GM12878 (cell line): Measurements from ENCODE around the gene IRAK4. TPM values are rescaled to one million over a fixed set of nuclear protein-coding genes. Genes with fewer than 3 reads are reported as not detected.

ENCODE experiments used
- ATAC-seq: fragments of 200-7000 bp; cut with Tn5 transposase; 3 replicates; pipeline ENCODE4 v1.9.1; 2020; ENCODE audit warnings: mild to moderate bottlenecking, moderate library complexity
- BruUV-seq: library from RNA; stranded (reverse); fragments of 400-500 nt; replicated peaks from 2 replicates; lab custom pipeline; 2021; lab: Mats Ljungman, UMichigan
- CTCF ChIA-PET: fragments of 300-600 bp; sonication (Branson Sonifier 250); formaldehyde crosslinking; extraction: SDS; loops from one replicate; lab custom pipeline; 2021; ENCODE audit warnings: inconsistent platforms; lab: Yijun Ruan, JAX
- POLR2A ChIA-PET: fragments of 350-600 bp; formaldehyde crosslinking; extraction: SDS; loops from one replicate; lab custom pipeline; 2021; ENCODE audit warnings: inconsistent platforms; lab: Charles Lee
- RAD21 ChIA-PET: fragments of 300-600 bp; sonication (Branson Sonifier 250); formaldehyde crosslinking; loops from one replicate; lab custom pipeline; 2023; ENCODE audit warnings: antibody characterized with exemption; ENCODE audit not compliant: unreplicated experiment; lab: Charles Lee
- SMC1A ChIA-PET: fragments of 300-600 bp; sonication (Branson Sonifier 250); formaldehyde crosslinking; loops from one replicate; lab custom pipeline; 2023; ENCODE audit not compliant: unreplicated experiment, uncharacterized antibody; lab: Charles Lee
- DNase-seq: peaks from one replicate; pipeline ENCODE4 v3.0.0-alpha.2; 2011; ENCODE audit warnings: low read depth, low spot score
- FAIRE-seq: peaks from 3 replicates; lab custom pipeline; 2011; peaks lifted over from hg19 to GRCh38; lab: Jason Lieb, UNC
- H2AFZ ChIP-seq: 2 replicates; pipeline ENCODE4 v1.6.0; 2011; ENCODE audit warnings: low read depth, low read length, control low read depth; ENCODE audit not compliant: control insufficient read depth
- H3K27ac ChIP-seq: 2 replicates; pipeline ENCODE4 v1.5.1; 2011; ENCODE audit warnings: control low read depth; ENCODE audit not compliant: control insufficient read depth, insufficient read depth
- H3K27me3 ChIP-seq, 2 experiments: replicated peaks in 1 of 2; 2 replicates each; pipeline versions ENCODE4 v1.6.0 to v1.6.1; 2011; ENCODE audit warnings: low read length in 1 of 2; ENCODE audit not compliant: control insufficient read depth in 2 of 2, insufficient read depth in 2 of 2
- H3K36me3 ChIP-seq, 2 experiments: 2 replicates each; pipeline ENCODE4 v1.5.1; 2011; ENCODE audit warnings: low read length in 1 of 2; ENCODE audit not compliant: control insufficient read depth in 2 of 2, insufficient read depth in 2 of 2
- H3K4me1 ChIP-seq: 2 replicates; pipeline ENCODE4 v1.6.1; 2011; ENCODE audit warnings: mild to moderate bottlenecking, low read length, moderate library complexity, mixed read lengths; ENCODE audit not compliant: control insufficient read depth, insufficient read depth
- H3K4me2 ChIP-seq: 2 replicates; pipeline ENCODE4 v1.6.0; 2011; ENCODE audit warnings: control low read depth; ENCODE audit not compliant: control insufficient read depth, insufficient read depth
- H3K4me3 ChIP-seq: fragments of 200-600 bp; sonication (generic); 2 replicates; pipeline ENCODE4 v1.5.1; 2016
- H3K79me2 ChIP-seq: 2 replicates; pipeline ENCODE4 v1.6.0; 2011; ENCODE audit warnings: low read length; ENCODE audit not compliant: control insufficient read depth, insufficient read depth
- H3K9ac ChIP-seq: 2 replicates; pipeline ENCODE4 v1.8.0; 2011; ENCODE audit warnings: low read length, control low read depth, mixed read lengths; ENCODE audit not compliant: control insufficient read depth, insufficient read depth
- H3K9me3 ChIP-seq: replicated peaks from 3 replicates; pipeline ENCODE4 v1.5.1; 2011; ENCODE audit warnings: mild to moderate bottlenecking, low read length; ENCODE audit not compliant: control insufficient read depth, insufficient read depth
- H4K20me1 ChIP-seq: 2 replicates; pipeline ENCODE4 v1.6.0; 2011; ENCODE audit not compliant: control insufficient read depth, insufficient read depth
- CBFB ChIP-seq: IDR thresholded peaks from 2 replicates; pipeline ENCODE4 v1.6.1; 2016; ENCODE audit warnings: antibody characterized with exemption, low read depth
- CEBPB ChIP-seq, 2 experiments: fragments of 150-350 bp in 1 of 2; IDR thresholded peaks; 2 replicates each; pipeline ENCODE4 v1.6.1; 2012 to 2014; ENCODE audit warnings: low read depth in 2 of 2, low read length in 2 of 2, borderline replicate concordance in 1 of 2, inconsistent platforms in 1 of 2
- KAT2A ChIP-seq: conservative IDR thresholded peaks from 2 replicates; pipeline ENCODE4 v1.6.1; 2011; ENCODE audit warnings: low read depth, low read length; ENCODE audit not compliant: control insufficient read depth
- MYC ChIP-seq: IDR thresholded peaks from 2 replicates; pipeline ENCODE4 v1.6.1; 2011; ENCODE audit warnings: mild to moderate bottlenecking, low read length, moderate library complexity, inconsistent platforms; ENCODE audit not compliant: insufficient read depth, insufficient replicate concordance, insufficient read length, severe bottlenecking
- NBN ChIP-seq: fragments of 450-650 bp; IDR thresholded peaks from 2 replicates; pipeline ENCODE4 v1.6.1; 2016
- NFYB ChIP-seq: IDR thresholded peaks from 2 replicates; pipeline ENCODE4 v1.6.1; 2011; ENCODE audit warnings: low read depth, mild to moderate bottlenecking, low read length, improper control_type of control experiment, moderate library complexity; ENCODE audit not compliant: insufficient read depth
- POLR2AphosphoS2 ChIP-seq: IDR thresholded peaks from 2 replicates; pipeline ENCODE4 v1.6.1; 2011; ENCODE audit warnings: low read depth, mild to moderate bottlenecking, low read length, improper control_type of control experiment, moderate library complexity
- RAD51 ChIP-seq: fragments of 450-650 bp; IDR thresholded peaks from 2 replicates; pipeline ENCODE4 v1.6.1; 2016; ENCODE audit warnings: moderate library complexity, mild to moderate bottlenecking, inconsistent platforms
- RCOR1 ChIP-seq: conservative IDR thresholded peaks from 2 replicates; pipeline ENCODE4 v1.6.1; 2012; ENCODE audit warnings: low read depth, low read length, improper control_type of control experiment
- TARDBP ChIP-seq: IDR thresholded peaks from 2 replicates; pipeline ENCODE4 v1.6.1; 2016; ENCODE audit warnings: borderline replicate concordance
- TBL1XR1 ChIP-seq: IDR thresholded peaks from 2 replicates; pipeline ENCODE4 v1.6.1; 2012; ENCODE audit warnings: low read depth, low read length, improper control_type of control experiment
- TCF3 ChIP-seq: IDR thresholded peaks from 2 replicates; pipeline ENCODE4 v1.6.1; 2012; ENCODE audit warnings: low read depth, mild to moderate bottlenecking, low read length, borderline replicate concordance; ENCODE audit not compliant: insufficient read depth
- ZNF207 ChIP-seq: fragments of 450-650 bp; IDR thresholded peaks from 2 replicates; pipeline ENCODE4 v1.6.1; 2014; ENCODE audit warnings: antibody characterized with exemption, mild to moderate bottlenecking, borderline replicate concordance
- ZNF384 ChIP-seq: IDR thresholded peaks from 2 replicates; pipeline ENCODE4 v1.6.1; 2012; ENCODE audit warnings: low read depth, mild to moderate bottlenecking, low read length, improper control_type of control experiment, borderline replicate concordance
- WGBS: methylation state at CpG from one replicate; pipeline ENCODE4 v1.1.6; 2016; ENCODE audit warnings: low lambda C conversion rate; ENCODE audit not compliant: insufficient replicate concordance, insufficient coverage; ENCODE audit errors: missing lambda C conversion rate; 5-methylcytosine and 5-hydroxymethylcytosine counted together
- in situ Hi-C: fragments of 300-500 bp; cut with MboI; formaldehyde crosslinking; loops from 9 replicates; pipeline ENCODE4 v1.14.3; 2018; ENCODE audit warnings: mixed read lengths
- intact Hi-C: fragments of 100-400 bp; cut with micrococcal nuclease; formaldehyde crosslinking; loops from one replicate; pipeline ENCODE4 v1.14.2; 2022; ENCODE audit not compliant: unreplicated experiment
- polyA plus RNA-seq, 11 experiments: library from polyadenylated mRNA; depleted of rRNA in 4 of 11; unstranded in 6 of 11; stranded (reverse) in 5 of 11; fragments of >200 nt; fragmentation: Nextera tagmentation in 4 of 11; fragmentation: Illumina TruSeq in 1 of 11; extraction: Ambion mirVana in 4 of 11; extraction: Trizol in 1 of 11; gene quantifications; 1 replicate in 1 of 11; 2 replicates in 10 of 11; pipeline versions ENCODE4 v1.2.1 to v1.2.3, GENCODE V29; 2011 to 2016; ENCODE audit warnings: inconsistent platforms in 2 of 11, missing spikeins in 2 of 11, low read depth in 1 of 11
- total RNA-seq, 4 experiments: library from RNA; depleted of rRNA in 3 of 4; stranded (reverse); fragments of >200 nt in 3 of 4; fragmentation: Illumina TruSeq in 1 of 4; extraction: Trizol in 1 of 4; gene quantifications; 2 replicates each; pipeline versions ENCODE4 v1.2.1 to v1.2.3, GENCODE V29; 2013 to 2021
- TF ChIP-seq, protein P1 (sequence below): IDR thresholded peaks from 2 replicates; pipeline ENCODE4 v1.6.1; 2011; ENCODE audit warnings: borderline replicate concordance, low read depth, mild to moderate bottlenecking, moderate library complexity, low read length; ENCODE audit not compliant: insufficient read depth, poor library complexity, severe bottlenecking

The IRAK4 gene
- total and polyA plus RNA-seq, 10 of the 15 experiments (the other 5 are each of a cell fraction or from before 2014, with no cell fraction given), result 7.9 to 46.8 (median 20.9) TPM

DNA sequence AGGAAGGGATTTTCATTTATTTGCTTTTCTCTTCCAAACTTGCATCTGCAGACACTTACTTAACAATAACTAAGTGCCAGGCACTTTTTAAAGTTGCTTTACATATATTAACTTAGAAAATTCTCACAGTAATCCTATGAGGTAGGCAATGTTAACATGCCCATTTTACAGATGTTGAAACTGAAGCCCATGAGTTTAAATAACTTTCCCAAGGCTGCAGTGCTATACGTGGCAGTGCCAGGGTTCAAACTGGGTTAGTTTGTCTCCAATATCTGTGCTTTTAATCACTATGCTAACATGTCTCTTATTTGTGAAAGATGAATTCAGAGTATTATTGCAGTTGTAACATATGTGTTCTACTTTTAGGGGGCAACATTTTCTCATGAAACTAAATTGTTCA, 30.1 kb upstream of the IRAK4 start:
- ChIA-PET RAD21 (no interaction called here), POLR2A (no interaction called here), SMC1A (no interaction called here), CTCF (interaction anchor here (0.7 to 2.7 kb wide), 2 partner anchors 154 to 846 kb away, joined by 3 to 9 read pairs; no protein-coding TSS in a partner anchor)
- Histone ChIP-seq H3K79me2 (no peaks in the 10 kb centered on the region), H3K27me3 (no peaks in the 10 kb centered on the region), H3K27ac (no peak overlapping the region), H3K9me3 (no peaks in the 10 kb centered on the region), H3K4me3 (no peak overlapping the region), H3K9ac (no peak overlapping the region), H4K20me1 (no peaks in the 10 kb centered on the region), H3K4me2 (no peak overlapping the region), H2AFZ (no peak overlapping the region), H3K4me1 (no peaks in the 10 kb centered on the region), H3K36me3 (no peaks in the 10 kb centered on the region; a peak in 2 of 4 replicates)
- intact Hi-C loops, result loop anchor here (5.0 to 10.0 kb wide), 2 partner anchors 224 to 281 kb away; no protein-coding TSS in a partner anchor
- in situ Hi-C loops, result no loop called here
- FAIRE-seq (no peak), DNase-seq (no peak), ATAC-seq (no peak)
- BruUV-seq, result no TSS peak
- WGBS, result 96% methylated on average over 1 of the region's 1 CpG
- no peak for TF ChIP-seq ZNF384
- TF ChIP-seq ZNF207, result no peak
- no peak for TF ChIP-seq POLR2AphosphoS2
- no peak for TF ChIP-seq RCOR1
- TF ChIP-seq NBN, result no peak
- no peak for TF ChIP-seq NFYB
- TF ChIP-seq TCF3, result no peak
- no peak for TF ChIP-seq CEBPB (IDR thresholded peaks at IDR 0.05; ENCODE audit: borderline replicate concordance in 1 of 2, low read depth in 2 of 2, low read length in 2 of 2)
- no peak for TF ChIP-seq KAT2A
- no peak for TF ChIP-seq CBFB
- TF ChIP-seq, protein P1, sequence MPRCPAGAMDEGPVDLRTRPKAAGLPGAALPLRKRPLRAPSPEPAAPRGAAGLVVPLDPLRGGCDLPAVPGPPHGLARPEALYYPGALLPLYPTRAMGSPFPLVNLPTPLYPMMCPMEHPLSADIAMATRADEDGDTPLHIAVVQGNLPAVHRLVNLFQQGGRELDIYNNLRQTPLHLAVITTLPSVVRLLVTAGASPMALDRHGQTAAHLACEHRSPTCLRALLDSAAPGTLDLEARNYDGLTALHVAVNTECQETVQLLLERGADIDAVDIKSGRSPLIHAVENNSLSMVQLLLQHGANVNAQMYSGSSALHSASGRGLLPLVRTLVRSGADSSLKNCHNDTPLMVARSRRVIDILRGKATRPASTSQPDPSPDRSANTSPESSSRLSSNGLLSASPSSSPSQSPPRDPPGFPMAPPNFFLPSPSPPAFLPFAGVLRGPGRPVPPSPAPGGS, result no peak
- no peak for TF ChIP-seq TARDBP
- no peak for TF ChIP-seq MYC
- TF ChIP-seq RAD51, result no peak
- TF ChIP-seq TBL1XR1, result no peak
